ENCODE measurements around the gene TP63.

DNA sequence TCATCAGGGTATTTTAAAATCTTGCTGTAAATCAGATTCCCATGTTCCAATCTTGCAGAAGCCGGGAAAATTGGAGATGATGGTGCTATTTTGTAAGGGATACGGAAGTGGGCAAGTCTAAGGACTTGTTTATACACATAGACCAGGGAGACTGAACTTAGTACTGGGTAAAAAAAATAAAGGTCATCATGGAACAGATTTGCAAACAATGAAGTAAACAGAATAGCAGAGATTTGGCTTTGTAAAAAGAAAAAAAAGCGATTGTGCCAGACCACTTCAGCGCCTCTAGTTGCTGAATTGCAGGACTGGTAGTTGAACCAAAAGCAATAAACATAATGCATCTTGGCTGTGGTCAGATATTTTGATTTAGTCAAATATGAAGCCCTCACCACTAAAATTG, 229.1 kb downstream of the TP63 start:
- TF ChIP-seq POLR2A (IDR thresholded peaks at IDR 0.05; ENCODE audit: low read depth, low read length): no peak
- TF ChIP-seq SPI1 (IDR thresholded peaks at IDR 0.05; ENCODE audit: low read depth, low read length): no peak
- no peak for TF ChIP-seq POLR2AphosphoS5 (IDR thresholded peaks at IDR 0.05; ENCODE audit: low read depth, low read length)
- TF ChIP-seq TAF1 (IDR thresholded peaks at IDR 0.05; ENCODE audit: low read depth, low read length): no peak
- no peak for TF ChIP-seq POU2F2 (IDR thresholded peaks at IDR 0.05; ENCODE audit: low read depth, low read length)

All from GM12891 (cell line).